HCT116 (cell line): ENCODE results near the gene CCNK. TPM values are rescaled to one million over a fixed set of nuclear protein-coding genes. Genes with fewer than 3 reads are reported as not detected.

Experiments used
- ATAC-seq: fragments of 200-7000 bp; cut with Tn5 transposase; 2 replicates; pipeline ENCODE4 v1.9.1; 2020; ENCODE audit warnings: mild to moderate bottlenecking, moderate library complexity
- BruUV-seq: library from RNA; stranded (reverse); fragments of 400-500 nt; replicated peaks from 2 replicates; lab custom pipeline; 2021; lab: Mats Ljungman, UMichigan
- CTCF ChIA-PET: fragments of 300-600 bp; sonication (Branson Sonifier 250); formaldehyde crosslinking; loops from one replicate; lab custom pipeline; 2021; ENCODE audit warnings: antibody characterized with exemption; lab: Charles Lee
- POLR2A ChIA-PET: fragments of 300-600, 350-600 bp; sonication (Branson Sonifier 250); formaldehyde crosslinking; loops from one replicate; lab custom pipeline; 2021; ENCODE audit warnings: antibody characterized with exemption; lab: Charles Lee
- RAD21 ChIA-PET, 2 experiments: fragments of 300-600 bp; sonication (Branson Sonifier 250); formaldehyde crosslinking; loops; one replicate each; lab custom pipeline; 2023; ENCODE audit warnings: low total read pairs in 2 of 2; ENCODE audit not compliant: uncharacterized antibody in 2 of 2, unreplicated experiment in 2 of 2, low non-redundant PET in 1 of 2; lab: Charles Lee
- DNase-seq: peaks from one replicate; pipeline ENCODE4 v3.0.0-alpha.2; 2010; ENCODE audit warnings: low read depth, low spot score
- H2AFZ ChIP-seq: fragments of 200-600 bp; shearing (Covaris generic), sonication (generic); 2 replicates; pipeline ENCODE4 v1.6.1; 2017; ENCODE audit warnings: low read depth, mixed run types, mixed read lengths, antibody characterized with exemption, low read length; ENCODE audit not compliant: poor library complexity, severe bottlenecking
- H3K27ac ChIP-seq: 2 replicates; pipeline ENCODE4 v1.5.1; 2012; ENCODE audit warnings: low read depth, low read length
- H3K27me3 ChIP-seq: fragments of 200-600 bp; sonication (generic); 2 replicates; pipeline ENCODE4 v1.6.1; 2016; ENCODE audit warnings: mixed run types, low read length, mixed read lengths; ENCODE audit not compliant: insufficient read depth
- H3K36me3 ChIP-seq, 2 experiments: fragments of 200-500 bp in 1 of 2; fragments of 200-600 bp in 1 of 2; sonication (Bioruptor generic) in 1 of 2; sonication (generic) in 1 of 2; 2 replicates each; pipeline versions ENCODE4 v1.5.1 to v1.6.1; 2014 to 2016; ENCODE audit warnings: low read length in 2 of 2, inconsistent platforms in 1 of 2, mixed read lengths in 1 of 2, mixed run types in 1 of 2; ENCODE audit not compliant: insufficient read depth in 2 of 2, control insufficient read depth in 1 of 2
- H3K4me1 ChIP-seq, 2 experiments: fragments of 200-600 bp in 1 of 2; sonication (generic) in 1 of 2; 2 replicates each; pipeline versions ENCODE4 v1.5.1 to v1.6.1; 2012 to 2017; ENCODE audit warnings: low read length in 2 of 2, inconsistent platforms in 1 of 2, mild to moderate bottlenecking in 1 of 2, mixed read lengths in 1 of 2, mixed run types in 1 of 2, moderate library complexity in 1 of 2; ENCODE audit not compliant: insufficient read depth in 2 of 2, control insufficient read depth in 1 of 2
- H3K4me2 ChIP-seq: fragments of 200-600 bp; sonication (generic); 2 replicates; pipeline ENCODE4 v1.6.1; 2017; ENCODE audit warnings: mixed run types, low read length, mixed read lengths
- H3K4me3 ChIP-seq, 2 experiments: fragments of 200-600 bp in 1 of 2; sonication (generic) in 1 of 2; replicated peaks in 1 of 2; 2 replicates each; pipeline ENCODE4 v1.5.1; 2011 to 2016; ENCODE audit warnings: low read length in 2 of 2, control low read depth in 1 of 2, low read depth in 1 of 2, mild to moderate bottlenecking in 1 of 2, mixed read lengths in 1 of 2, mixed run types in 1 of 2
- H3K79me2 ChIP-seq: fragments of 200-600 bp; sonication (generic); 2 replicates; pipeline ENCODE4 v1.6.1; 2017; ENCODE audit warnings: mild to moderate bottlenecking, mixed run types, low read length, moderate library complexity, mixed read lengths; ENCODE audit not compliant: insufficient read depth
- H3K9ac ChIP-seq: fragments of 200-600 bp; sonication (generic); 2 replicates; pipeline ENCODE4 v1.6.1; 2016; ENCODE audit warnings: low read length, mixed read lengths
- H3K9me2 ChIP-seq: fragments of 200-600 bp; sonication (generic), shearing (Covaris generic); 2 replicates; pipeline ENCODE4 v1.6.1; 2017; ENCODE audit warnings: mixed run types, mild to moderate bottlenecking, moderate library complexity; ENCODE audit not compliant: insufficient read depth
- H3K9me3 ChIP-seq, 2 experiments: fragments of 200-500 bp in 1 of 2; fragments of 200-600 bp in 1 of 2; sonication (Bioruptor generic) in 1 of 2; sonication (generic) in 1 of 2; 2 replicates each; pipeline ENCODE4 v1.6.1; 2014 to 2017; ENCODE audit warnings: low read length in 2 of 2, mixed read lengths in 2 of 2, inconsistent platforms in 1 of 2, low read depth in 1 of 2, mild to moderate bottlenecking in 1 of 2, mixed run types in 1 of 2, moderate library complexity in 1 of 2; ENCODE audit not compliant: control insufficient read depth in 1 of 2, insufficient read depth in 1 of 2
- H4K20me1 ChIP-seq: fragments of 200-600 bp; sonication (generic), shearing (Covaris generic); 2 replicates; pipeline ENCODE4 v1.6.1; 2017; ENCODE audit warnings: mixed run types, mild to moderate bottlenecking, moderate library complexity; ENCODE audit not compliant: insufficient read depth
- EGR1 ChIP-seq: IDR thresholded peaks from 2 replicates; pipeline ENCODE4 v1.6.1; 2012; ENCODE audit warnings: low read depth
- EZH2 ChIP-seq: fragments of 200-600 bp; sonication (generic); IDR thresholded peaks from 2 replicates; pipeline ENCODE4 v1.6.1; 2017; ENCODE audit warnings: antibody characterized with exemption, mixed run types
- JUND ChIP-seq: IDR thresholded peaks from 2 replicates; pipeline ENCODE4 v1.6.1; 2012
- RAD21 ChIP-seq: IDR thresholded peaks from 2 replicates; pipeline ENCODE4 v1.6.1; 2012; ENCODE audit warnings: low read depth, mild to moderate bottlenecking
- SRF ChIP-seq: IDR thresholded peaks from 2 replicates; pipeline ENCODE4 v1.6.1; 2012; ENCODE audit warnings: low read depth
- YY1 ChIP-seq: IDR thresholded peaks from 2 replicates; pipeline ENCODE4 v1.6.1; 2011; ENCODE audit warnings: low read length, low read depth, moderate library complexity, mild to moderate bottlenecking; ENCODE audit not compliant: insufficient replicate concordance; ENCODE audit errors: extremely low read depth
- ZFX ChIP-seq: fragments of 450-650 bp; IDR thresholded peaks from 2 replicates; pipeline ENCODE4 v1.6.1; 2017
- intact Hi-C: fragments of 100-400 bp; cut with micrococcal nuclease; formaldehyde crosslinking; loops from 2 replicates; pipeline ENCODE4 v1.10.0; 2022
- total RNA-seq: library from RNA; stranded (reverse); gene quantifications from one replicate; pipeline ENCODE4 v1.2.1, GENCODE V29; 2021; ENCODE audit not compliant: unreplicated experiment
- TF ChIP-seq, protein P1 (sequence below), 3 experiments: fragments of 200-600 bp in 1 of 3; sonication (generic) in 1 of 3; IDR thresholded peaks in 2 of 3; conservative IDR thresholded peaks in 1 of 3; 2 replicates each; pipeline ENCODE4 v1.5.1; 2012 to 2017; ENCODE audit warnings: low read depth in 2 of 3, low read length in 2 of 3, antibody characterized with exemption in 1 of 3, borderline replicate concordance in 1 of 3, control low read depth in 1 of 3, mild to moderate bottlenecking in 1 of 3, mixed read lengths in 1 of 3, mixed run types in 1 of 3, moderate library complexity in 1 of 3; ENCODE audit not compliant: insufficient read depth in 1 of 3
- TF ChIP-seq, protein P2 (sequence below): IDR thresholded peaks from 2 replicates; pipeline ENCODE4 v1.6.1; 2011; ENCODE audit warnings: mild to moderate bottlenecking, low read length, moderate library complexity; ENCODE audit not compliant: insufficient replicate concordance; ENCODE audit errors: extremely low read depth

Gene CCNK
- total RNA-seq, 1 experiment from 2014 or later: 68.2 TPM

DNA sequence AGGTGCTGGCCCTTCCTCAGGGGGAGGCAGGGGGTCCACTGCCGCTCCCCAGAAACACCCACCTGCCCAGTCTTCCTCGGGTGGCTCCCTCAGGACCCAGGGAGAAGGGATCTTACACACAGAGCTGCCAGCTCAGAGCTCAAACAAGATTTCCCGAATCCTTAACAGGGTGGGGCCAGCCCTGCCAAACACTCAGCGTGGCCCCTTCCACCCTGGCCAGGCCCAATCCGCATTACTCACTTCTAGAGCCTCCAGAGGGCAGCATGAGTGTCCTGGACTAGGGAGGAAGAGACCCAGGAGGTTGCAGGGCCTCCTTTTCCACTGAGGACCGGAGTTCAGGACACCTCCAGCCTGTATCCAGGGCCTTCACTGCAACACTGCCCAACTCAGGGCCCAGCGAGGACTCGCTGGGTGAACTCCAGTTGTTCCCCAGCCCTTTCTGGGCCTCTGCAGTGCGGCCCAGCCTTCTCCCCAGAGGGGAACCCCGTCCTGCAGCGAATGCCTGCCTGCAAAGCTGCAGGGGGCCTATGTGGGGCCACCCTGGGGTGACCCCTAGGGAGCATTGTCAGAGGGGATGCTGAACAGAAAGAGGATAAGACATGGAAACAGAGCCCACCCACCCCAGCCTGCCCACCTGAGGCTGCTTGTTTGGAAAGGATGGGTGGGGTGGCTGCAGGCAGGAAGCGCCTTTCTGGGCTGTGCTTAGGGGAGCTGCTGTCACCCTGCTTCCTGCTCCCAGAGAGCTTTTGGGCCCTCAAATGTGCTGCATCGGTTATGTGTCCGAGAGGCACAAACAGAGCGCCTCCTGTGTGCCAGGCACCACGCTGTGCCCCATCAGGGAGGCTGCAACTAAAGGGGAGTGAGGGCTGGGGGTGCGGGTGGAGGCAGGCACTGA is 43.8 kb downstream of the CCNK start:
- no peak for DNase-seq
- RAD21 ChIA-PET: no interaction called here

DNA sequence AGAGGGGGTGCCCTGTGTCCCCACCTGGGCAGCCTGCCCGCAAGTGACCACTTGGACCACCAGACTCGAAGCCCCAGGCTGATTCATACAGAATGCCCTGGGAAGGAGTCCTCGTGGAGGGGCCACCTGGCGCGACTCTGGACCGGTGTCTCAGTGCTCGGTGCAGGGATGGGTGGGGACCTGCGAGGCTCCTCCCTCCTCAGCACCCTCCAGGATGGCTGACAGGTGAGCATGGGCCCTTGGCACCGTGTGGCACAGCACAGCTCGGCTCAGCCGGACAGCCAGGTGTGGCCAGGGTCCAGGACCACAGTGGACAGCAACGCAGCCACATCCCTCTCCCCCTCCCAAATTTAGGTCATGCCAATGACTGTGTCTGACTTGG is 44.5 kb downstream of the CCNK start:
- intact Hi-C loops: loop anchor here (10.0 kb wide), 1 partner anchor 419 kb away; no protein-coding TSS in a partner anchor
- Histone ChIP-seq H3K27ac (no peak overlapping the region), H3K4me3 (no peak overlapping the region), H3K4me1 (peaks cover 0 to 6% of the 10 kb centered on the region in 2 experiments; a peak in 2 of 4 replicates), H3K9me3 (no peaks in the 10 kb centered on the region), H3K27me3 (no peaks in the 10 kb centered on the region), H3K4me2 (no peak overlapping the region), H2AFZ (no peak overlapping the region), H3K79me2 (peaks cover 3% of the 10 kb centered on the region; the same call in 1 of the 2 replicates), H3K9ac (no peak overlapping the region), H3K36me3 (no peaks in the 10 kb centered on the region), H3K9me2 (no peaks in the 10 kb centered on the region), H4K20me1 (no peaks in the 10 kb centered on the region)
- CTCF ChIA-PET: no interaction called here
- POLR2A ChIA-PET: no interaction called here
- RAD21 ChIA-PET: no interaction called here
- no TSS peak for BruUV-seq
- DNase-seq (no peak), ATAC-seq (no peak)
- no peak for TF ChIP-seq EGR1
- TF ChIP-seq EZH2: no peak
- no peak for TF ChIP-seq ZFX
- TF ChIP-seq, protein P1, sequence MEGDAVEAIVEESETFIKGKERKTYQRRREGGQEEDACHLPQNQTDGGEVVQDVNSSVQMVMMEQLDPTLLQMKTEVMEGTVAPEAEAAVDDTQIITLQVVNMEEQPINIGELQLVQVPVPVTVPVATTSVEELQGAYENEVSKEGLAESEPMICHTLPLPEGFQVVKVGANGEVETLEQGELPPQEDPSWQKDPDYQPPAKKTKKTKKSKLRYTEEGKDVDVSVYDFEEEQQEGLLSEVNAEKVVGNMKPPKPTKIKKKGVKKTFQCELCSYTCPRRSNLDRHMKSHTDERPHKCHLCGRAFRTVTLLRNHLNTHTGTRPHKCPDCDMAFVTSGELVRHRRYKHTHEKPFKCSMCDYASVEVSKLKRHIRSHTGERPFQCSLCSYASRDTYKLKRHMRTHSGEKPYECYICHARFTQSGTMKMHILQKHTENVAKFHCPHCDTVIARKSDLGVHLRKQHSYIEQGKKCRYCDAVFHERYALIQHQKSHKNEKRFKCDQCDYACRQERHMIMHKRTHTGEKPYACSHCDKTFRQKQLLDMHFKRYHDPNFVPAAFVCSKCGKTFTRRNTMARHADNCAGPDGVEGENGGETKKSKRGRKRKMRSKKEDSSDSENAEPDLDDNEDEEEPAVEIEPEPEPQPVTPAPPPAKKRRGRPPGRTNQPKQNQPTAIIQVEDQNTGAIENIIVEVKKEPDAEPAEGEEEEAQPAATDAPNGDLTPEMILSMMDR (IDR thresholded peaks at IDR 0.05 in 2 of 3, conservative IDR thresholded peaks at IDR 0.05 in 1 of 3; ENCODE audit: borderline replicate concordance in 1 of 3, insufficient read depth in 1 of 3, low read depth in 2 of 3, low read length in 2 of 3): no peak
- TF ChIP-seq SRF: no peak
- TF ChIP-seq YY1: no peak
- TF ChIP-seq, protein P2, sequence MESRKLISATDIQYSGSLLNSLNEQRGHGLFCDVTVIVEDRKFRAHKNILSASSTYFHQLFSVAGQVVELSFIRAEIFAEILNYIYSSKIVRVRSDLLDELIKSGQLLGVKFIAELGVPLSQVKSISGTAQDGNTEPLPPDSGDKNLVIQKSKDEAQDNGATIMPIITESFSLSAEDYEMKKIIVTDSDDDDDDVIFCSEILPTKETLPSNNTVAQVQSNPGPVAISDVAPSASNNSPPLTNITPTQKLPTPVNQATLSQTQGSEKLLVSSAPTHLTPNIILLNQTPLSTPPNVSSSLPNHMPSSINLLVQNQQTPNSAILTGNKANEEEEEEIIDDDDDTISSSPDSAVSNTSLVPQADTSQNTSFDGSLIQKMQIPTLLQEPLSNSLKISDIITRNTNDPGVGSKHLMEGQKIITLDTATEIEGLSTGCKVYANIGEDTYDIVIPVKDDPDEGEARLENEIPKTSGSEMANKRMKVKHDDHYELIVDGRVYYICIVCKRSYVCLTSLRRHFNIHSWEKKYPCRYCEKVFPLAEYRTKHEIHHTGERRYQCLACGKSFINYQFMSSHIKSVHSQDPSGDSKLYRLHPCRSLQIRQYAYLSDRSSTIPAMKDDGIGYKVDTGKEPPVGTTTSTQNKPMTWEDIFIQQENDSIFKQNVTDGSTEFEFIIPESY: no peak

More for the DNA sequence above, 43.8 kb downstream of the CCNK start:
- CTCF ChIA-PET: no interaction called here
- Histone ChIP-seq H3K9me2 (no peaks in the 10 kb centered on the region), H3K27ac (no peak overlapping the region), H3K4me1 (peaks cover 0 to 6% of the 10 kb centered on the region in 2 experiments; a peak in 2 of 4 replicates), H3K9ac (no peak overlapping the region), H3K27me3 (no peaks in the 10 kb centered on the region), H3K36me3 (no peaks in the 10 kb centered on the region), H3K4me3 (no peak overlapping the region), H2AFZ (no peak overlapping the region), H3K9me3 (no peaks in the 10 kb centered on the region), H3K79me2 (peaks cover 3% of the 10 kb centered on the region; the same call in 1 of the 2 replicates), H3K4me2 (no peak overlapping the region), H4K20me1 (no peaks in the 10 kb centered on the region)
- peak; percentile 69 for ATAC-seq
- TF ChIP-seq RAD21: peak; percentile 56
- TF ChIP-seq JUND: no peak
- TF ChIP-seq, protein P1 (IDR thresholded peaks at IDR 0.05 in 2 of 3, conservative IDR thresholded peaks at IDR 0.05 in 1 of 3; ENCODE audit: borderline replicate concordance in 1 of 3, insufficient read depth in 1 of 3, low read depth in 2 of 3, low read length in 2 of 3): peak; percentile 12 to 30 (median 14); a peak in 2 of 6 replicates
- intact Hi-C loops: loop anchor here (10.0 kb wide), 1 partner anchor 420 kb away; no protein-coding TSS in a partner anchor
- BruUV-seq: no TSS peak
- POLR2A ChIA-PET: no interaction called here
